ENCODE data around the gene TBX15.

The TBX15 gene

GRCh38 chr1:118989878-118990378, 1.8 kb upstream of the TBX15 start:
- no peak overlapping the region for H3K4me3 ChIP-seq (ENCODE audit: low read depth, low read length)
- peak; percentile 7 for TF ChIP-seq CTCF (conservative IDR thresholded peaks at IDR 0.05; ENCODE audit: low read depth, low read length)
- DNase-seq (ENCODE audit: low read depth), result peak; percentile 57

GRCh38 chr1:118989006-118989815, 1.1 kb upstream of the TBX15 start:
- TF ChIP-seq CTCF (conservative IDR thresholded peaks at IDR 0.05; ENCODE audit: low read depth, low read length), result no peak
- H3K4me3 ChIP-seq (ENCODE audit: low read depth, low read length), result peak overlapping the region; percentile 89
- DNase-seq (ENCODE audit: low read depth), result peak; percentile 69

GRCh38 chr1:118987468-118988185, 516 bp downstream of the TBX15 start:
- TF ChIP-seq CTCF (conservative IDR thresholded peaks at IDR 0.05; ENCODE audit: low read depth, low read length), result no peak
- DNase-seq (ENCODE audit: low read depth), result peak; percentile 84
- peak overlapping the region; percentile 89 for H3K4me3 ChIP-seq (ENCODE audit: low read depth, low read length)

- H3K4me3 ChIP-seq (ENCODE audit: low read depth, low read length), result peak overlapping the region; percentile 89
- no peak for TF ChIP-seq CTCF (conservative IDR thresholded peaks at IDR 0.05; ENCODE audit: low read depth, low read length)
- DNase-seq (ENCODE audit: low read depth), result peak; percentile 65
These were observed 1.3 kb downstream of the TBX15 start for GRCh38 chr1:118986555-118987467.

DNA sequence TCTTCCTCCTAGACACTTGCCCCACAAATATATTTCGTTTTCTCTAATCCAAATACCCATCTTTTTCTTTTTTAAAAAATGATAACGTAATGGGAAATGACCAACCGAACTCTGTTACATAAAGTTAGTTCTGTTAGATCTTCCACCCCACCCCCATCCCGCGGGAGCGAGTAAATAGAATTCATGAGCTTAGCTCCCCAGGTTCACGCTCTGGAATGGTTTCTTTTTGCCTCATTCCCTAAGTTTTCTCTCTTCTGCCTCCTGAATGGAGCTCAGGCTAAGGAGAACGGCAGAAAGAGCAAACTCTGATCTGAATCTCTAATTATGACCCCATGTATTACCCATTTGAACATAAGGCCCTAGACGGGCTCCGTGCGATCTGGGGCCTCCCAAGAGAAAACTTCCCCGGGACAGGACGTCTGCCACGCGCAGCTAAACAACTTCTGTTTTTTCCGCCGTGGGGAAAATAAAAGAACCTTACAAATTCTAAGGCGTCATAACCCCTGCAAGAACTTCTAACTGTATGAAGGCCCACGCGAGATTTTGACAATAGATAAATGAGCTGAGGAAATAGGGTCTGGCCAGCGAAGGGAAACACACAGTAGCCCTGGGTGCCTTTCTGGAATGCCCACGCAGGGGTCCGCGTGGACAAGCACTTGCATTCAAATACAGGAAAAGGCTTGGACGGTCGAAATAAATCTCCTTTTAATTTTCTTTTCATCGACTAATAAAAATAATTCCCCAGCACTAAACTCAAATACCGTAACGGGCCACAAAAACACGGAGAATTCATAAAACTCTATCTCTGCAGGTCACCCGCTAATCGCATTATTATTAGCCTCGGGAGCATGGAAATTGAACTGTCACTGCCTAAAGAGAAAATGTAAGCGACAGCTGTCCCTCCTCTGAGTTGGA, 2.2 kb downstream of the TBX15 start:
- peak; percentile 56 for DNase-seq (ENCODE audit: low read depth)
- TF ChIP-seq CTCF (conservative IDR thresholded peaks at IDR 0.05; ENCODE audit: low read depth, low read length), result no peak
- H3K4me3 ChIP-seq (ENCODE audit: low read depth, low read length), result peak overlapping the region; percentile 89

All from choroid plexus epithelial cell (primary cell).